Measurements from ENCODE around the gene UBL7.

- TF ChIP-seq, protein P1, sequence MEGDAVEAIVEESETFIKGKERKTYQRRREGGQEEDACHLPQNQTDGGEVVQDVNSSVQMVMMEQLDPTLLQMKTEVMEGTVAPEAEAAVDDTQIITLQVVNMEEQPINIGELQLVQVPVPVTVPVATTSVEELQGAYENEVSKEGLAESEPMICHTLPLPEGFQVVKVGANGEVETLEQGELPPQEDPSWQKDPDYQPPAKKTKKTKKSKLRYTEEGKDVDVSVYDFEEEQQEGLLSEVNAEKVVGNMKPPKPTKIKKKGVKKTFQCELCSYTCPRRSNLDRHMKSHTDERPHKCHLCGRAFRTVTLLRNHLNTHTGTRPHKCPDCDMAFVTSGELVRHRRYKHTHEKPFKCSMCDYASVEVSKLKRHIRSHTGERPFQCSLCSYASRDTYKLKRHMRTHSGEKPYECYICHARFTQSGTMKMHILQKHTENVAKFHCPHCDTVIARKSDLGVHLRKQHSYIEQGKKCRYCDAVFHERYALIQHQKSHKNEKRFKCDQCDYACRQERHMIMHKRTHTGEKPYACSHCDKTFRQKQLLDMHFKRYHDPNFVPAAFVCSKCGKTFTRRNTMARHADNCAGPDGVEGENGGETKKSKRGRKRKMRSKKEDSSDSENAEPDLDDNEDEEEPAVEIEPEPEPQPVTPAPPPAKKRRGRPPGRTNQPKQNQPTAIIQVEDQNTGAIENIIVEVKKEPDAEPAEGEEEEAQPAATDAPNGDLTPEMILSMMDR (IDR thresholded peaks at IDR 0.05) = peak in 6 of 7 experiments; percentile 78 to 91 (median 84)
- no peak for TF ChIP-seq POLR2A (IDR thresholded peaks at IDR 0.05)
These were observed 22.1 kb downstream of the UBL7 start for GRCh38 chr15:74438721-74439316.
